SU-DHL-6 (cell line): Measurements from ENCODE around the gene WDR46.

ENCODE experiments used
- H2AFZ ChIP-seq: fragments of 200-600 bp; sonication (generic); 2 replicates; pipeline ENCODE4 v1.6.1; 2014; ENCODE audit warnings: low read depth, mild to moderate bottlenecking, moderate library complexity, mixed read lengths, antibody characterized with exemption, low read length; ENCODE audit not compliant: severe bottlenecking
- H3F3A ChIP-seq: fragments of 200-600 bp; shearing (Covaris generic); 2 replicates; pipeline ENCODE4 v1.6.0; 2016; ENCODE audit warnings: antibody characterized with exemption, mild to moderate bottlenecking; ENCODE audit not compliant: insufficient read depth
- H3K27ac ChIP-seq: fragments of 200-600 bp; sonication (generic); 2 replicates; pipeline ENCODE4 v1.5.1; 2016; ENCODE audit warnings: low read depth, mild to moderate bottlenecking, low read length, moderate library complexity, mixed read lengths
- H3K27me3 ChIP-seq: fragments of 200-600 bp; sonication (generic), shearing (Covaris generic); 2 replicates; pipeline ENCODE4 v1.6.0; 2014; ENCODE audit warnings: mild to moderate bottlenecking, low read length
- H3K36me3 ChIP-seq: fragments of 200-600 bp; sonication (generic); 2 replicates; pipeline ENCODE4 v1.6.1; 2014; ENCODE audit warnings: mild to moderate bottlenecking, low read length, mixed read lengths
- H3K4me2 ChIP-seq: fragments of 300-600, 200-600 bp; shearing (Covaris generic), sonication (generic); 2 replicates; pipeline ENCODE4 v1.6.0; 2014; ENCODE audit warnings: low read length, low read depth, mild to moderate bottlenecking; ENCODE audit not compliant: poor library complexity, severe bottlenecking
- H3K4me3 ChIP-seq: fragments of 200-600 bp; sonication (generic); 2 replicates; pipeline ENCODE4 v1.5.1; 2014; ENCODE audit warnings: antibody characterized with exemption, low read length, mild to moderate bottlenecking, mixed read lengths; ENCODE audit not compliant: insufficient read depth, poor library complexity, severe bottlenecking
- H3K79me2 ChIP-seq: fragments of 200-600 bp; sonication (generic); 2 replicates; pipeline ENCODE4 v1.6.1; 2014; ENCODE audit warnings: mild to moderate bottlenecking, low read length, moderate library complexity; ENCODE audit not compliant: insufficient read depth
- H3K9ac ChIP-seq: fragments of 200-600 bp; sonication (generic); 2 replicates; pipeline ENCODE4 v1.7.0; 2014; ENCODE audit warnings: mild to moderate bottlenecking, low read length
- H3K9me2 ChIP-seq: fragments of 200-600 bp; sonication (generic); replicated peaks from 2 replicates; pipeline ENCODE4 v1.6.1; 2014; ENCODE audit warnings: low read length; ENCODE audit not compliant: insufficient read depth
- H3K9me3 ChIP-seq: fragments of 200-600 bp; sonication (generic); 2 replicates; pipeline ENCODE4 v1.6.1; 2014; ENCODE audit warnings: low read length, mixed read lengths; ENCODE audit not compliant: insufficient read depth
- H4K20me1 ChIP-seq: fragments of 200-600 bp; sonication (generic); 2 replicates; pipeline ENCODE4 v1.6.1; 2014; ENCODE audit warnings: low read depth, mild to moderate bottlenecking, antibody characterized with exemption, low read length, moderate library complexity, mixed read lengths
- EZH2phosphoT487 ChIP-seq: fragments of 200-600 bp; sonication (generic), shearing (Covaris generic); conservative IDR thresholded peaks from 2 replicates; pipeline ENCODE4 v1.6.1; 2018; ENCODE audit warnings: mild to moderate bottlenecking, antibody characterized with exemption, low read length, moderate library complexity, mixed read lengths
- TF ChIP-seq, protein P1 (sequence below): fragments of 200-600 bp; sonication (generic); IDR thresholded peaks from one replicate; pipeline ENCODE4 v1.5.1; 2017; ENCODE audit warnings: antibody characterized with exemption, mild to moderate bottlenecking, low read length, moderate library complexity; ENCODE audit not compliant: insufficient read depth, poor library complexity, severe bottlenecking

The WDR46 gene

GRCh38 chr6:33259032-33259431 lies 30.0 kb downstream of the WDR46 start:
- Histone ChIP-seq H3K27ac (no peak overlapping the region), H3K9ac (no peak overlapping the region), H3K27me3 (no peaks in the 10 kb centered on the region), H3K79me2 (no peaks in the 10 kb centered on the region), H3K4me2 (no peak overlapping the region), H3K36me3 (peaks cover 21% of the 10 kb centered on the region; the same call in 1 of the 2 replicates), H2AFZ (no peak overlapping the region), H3K9me3 (no peaks in the 10 kb centered on the region), H3K9me2 (no peaks in the 10 kb centered on the region), H3K4me3 (no peak overlapping the region), H4K20me1 (no peaks in the 10 kb centered on the region), H3F3A (peaks cover 14% of the 10 kb centered on the region)
- no peak for TF ChIP-seq EZH2phosphoT487
- TF ChIP-seq, protein P1, sequence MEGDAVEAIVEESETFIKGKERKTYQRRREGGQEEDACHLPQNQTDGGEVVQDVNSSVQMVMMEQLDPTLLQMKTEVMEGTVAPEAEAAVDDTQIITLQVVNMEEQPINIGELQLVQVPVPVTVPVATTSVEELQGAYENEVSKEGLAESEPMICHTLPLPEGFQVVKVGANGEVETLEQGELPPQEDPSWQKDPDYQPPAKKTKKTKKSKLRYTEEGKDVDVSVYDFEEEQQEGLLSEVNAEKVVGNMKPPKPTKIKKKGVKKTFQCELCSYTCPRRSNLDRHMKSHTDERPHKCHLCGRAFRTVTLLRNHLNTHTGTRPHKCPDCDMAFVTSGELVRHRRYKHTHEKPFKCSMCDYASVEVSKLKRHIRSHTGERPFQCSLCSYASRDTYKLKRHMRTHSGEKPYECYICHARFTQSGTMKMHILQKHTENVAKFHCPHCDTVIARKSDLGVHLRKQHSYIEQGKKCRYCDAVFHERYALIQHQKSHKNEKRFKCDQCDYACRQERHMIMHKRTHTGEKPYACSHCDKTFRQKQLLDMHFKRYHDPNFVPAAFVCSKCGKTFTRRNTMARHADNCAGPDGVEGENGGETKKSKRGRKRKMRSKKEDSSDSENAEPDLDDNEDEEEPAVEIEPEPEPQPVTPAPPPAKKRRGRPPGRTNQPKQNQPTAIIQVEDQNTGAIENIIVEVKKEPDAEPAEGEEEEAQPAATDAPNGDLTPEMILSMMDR = no peak

DNA sequence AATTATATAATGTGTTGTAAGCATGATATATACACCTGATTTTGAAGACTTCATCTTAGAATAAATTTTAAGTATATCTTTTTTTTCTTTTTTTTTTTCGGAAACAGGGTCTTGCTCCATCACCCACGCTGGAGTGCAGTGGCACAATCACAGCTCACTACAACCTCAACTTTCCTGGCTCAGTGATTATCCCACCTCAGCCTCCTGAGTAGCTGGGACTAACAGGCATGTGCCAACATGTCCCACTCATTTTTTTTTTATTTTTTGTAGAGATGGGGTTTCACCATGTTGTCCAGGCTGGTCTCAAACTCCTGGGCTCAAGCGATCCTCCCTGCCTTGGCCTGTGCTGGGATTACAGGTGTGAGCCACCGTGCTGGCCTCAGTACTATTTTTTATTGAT lies 34.4 kb downstream of the WDR46 start:
- H4K20me1 ChIP-seq = no peaks in the 10 kb centered on the region
- no peak overlapping the region for H3K9ac ChIP-seq
- H3K4me3 ChIP-seq = no peak overlapping the region
- TF ChIP-seq EZH2phosphoT487 = no peak
- TF ChIP-seq, protein P1 = no peak
- peaks cover 7% of the 10 kb centered on the region; the same call in 1 of the 2 replicates for H3K36me3 ChIP-seq
- H3K4me2 ChIP-seq = no peak overlapping the region
- H3K9me3 ChIP-seq = no peaks in the 10 kb centered on the region
- peaks cover 13% of the 10 kb centered on the region; the same call in 1 of the 2 replicates for H3F3A ChIP-seq
- H3K9me2 ChIP-seq = no peaks in the 10 kb centered on the region
- peaks cover 7% of the 10 kb centered on the region; the same call in 1 of the 2 replicates for H3K79me2 ChIP-seq
- H3K27ac ChIP-seq = no peak overlapping the region
- H2AFZ ChIP-seq = no peak overlapping the region
- H3K27me3 ChIP-seq = no peaks in the 10 kb centered on the region

DNA sequence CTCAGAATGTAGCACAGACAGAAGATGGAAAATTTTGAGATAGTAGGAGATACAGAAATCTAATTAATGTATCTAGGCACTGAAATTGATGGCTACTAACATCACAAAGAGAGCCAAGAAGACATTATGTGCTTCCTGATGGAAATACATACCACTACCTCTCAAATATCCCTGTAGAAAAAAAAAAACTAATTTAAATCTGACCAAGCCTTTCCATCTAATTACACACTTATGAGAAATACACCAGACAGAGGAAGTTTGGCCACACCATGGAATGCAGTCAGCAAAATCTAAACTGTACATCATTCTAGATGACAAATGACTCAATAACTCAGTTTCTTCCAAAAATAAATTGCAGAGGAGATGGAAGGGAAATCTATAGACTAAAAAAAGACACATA lies 36.3 kb downstream of the WDR46 start:
- TF ChIP-seq EZH2phosphoT487 = no peak
- TF ChIP-seq, protein P1 = no peak
- Histone ChIP-seq H3K27me3 (no peaks in the 10 kb centered on the region), H3K79me2 (peaks cover 7% of the 10 kb centered on the region; the same call in 1 of the 2 replicates), H3K9ac (no peak overlapping the region), H3K36me3 (no peaks in the 10 kb centered on the region), H2AFZ (no peak overlapping the region), H3K4me2 (no peak overlapping the region), H3K27ac (no peak overlapping the region), H3K9me2 (no peaks in the 10 kb centered on the region), H3K9me3 (no peaks in the 10 kb centered on the region), H3K4me3 (no peak overlapping the region), H4K20me1 (no peaks in the 10 kb centered on the region), H3F3A (peaks cover 17% of the 10 kb centered on the region)
